CD4-positive, alpha-beta T cell (primary cell): ENCODE measurements around the gene FAM3D. TPM values are rescaled to one million over a fixed set of nuclear protein-coding genes. Genes with fewer than 3 reads are reported as not detected.

ENCODE experiments used
- ATAC-seq: fragments of 200-7000 bp; cut with Tn5 transposase; one replicate; pipeline ENCODE4 v1.10.0; 2022; ENCODE audit warnings: mild to moderate bottlenecking; ENCODE audit not compliant: poor library complexity
- CTCF ChIA-PET: fragments of 350-600 bp; sonication (Branson Sonifier 250); formaldehyde crosslinking; loops from one replicate; lab custom pipeline; 2021; ENCODE audit warnings: antibody characterized with exemption, inconsistent platforms; lab: Charles Lee
- POLR2A ChIA-PET: fragments of 350-600 bp; sonication (Branson Sonifier 250); formaldehyde crosslinking; loops from one replicate; lab custom pipeline; 2021; ENCODE audit warnings: antibody characterized with exemption, inconsistent platforms; lab: Charles Lee
- DNase-seq, 14 experiments: peaks; one replicate each; pipeline ENCODE4 v3.0.0-alpha.2; 2013 to 2020; ENCODE audit warnings: mixed read lengths in 2 of 14
- H3K27ac ChIP-seq, 2 donors: one replicate each; pipeline versions ENCODE4 v1.5.1 to v1.7.0; 2013; ENCODE audit warnings: low read length in 2 of 2, low read depth in 1 of 2, mild to moderate bottlenecking in 1 of 2
- H3K27me3 ChIP-seq, 2 experiments: 1 replicate in 1 of 2; 2 replicates in 1 of 2; pipeline versions ENCODE4 v1.6.1 to v1.7.0; 2013; ENCODE audit warnings: low read length in 2 of 2, control low read depth in 1 of 2, mild to moderate bottlenecking in 1 of 2, moderate library complexity in 1 of 2; ENCODE audit not compliant: insufficient read depth in 2 of 2, control insufficient read depth in 1 of 2
- H3K36me3 ChIP-seq: one replicate; pipeline ENCODE4 v1.6.1; 2013; ENCODE audit warnings: low read length, control low read depth; ENCODE audit not compliant: insufficient read depth
- H3K4me1 ChIP-seq: one replicate; pipeline ENCODE4 v1.6.1; 2013; ENCODE audit warnings: low read length, control low read depth; ENCODE audit not compliant: insufficient read depth
- H3K4me3 ChIP-seq: one replicate; pipeline ENCODE4 v1.5.1; 2013; ENCODE audit warnings: mild to moderate bottlenecking, low read length, moderate library complexity
- H3K9me3 ChIP-seq, 2 experiments: 1 replicate in 1 of 2; 2 replicates in 1 of 2; pipeline versions ENCODE4 v1.6.1 to v1.7.0; 2013; ENCODE audit warnings: low read length in 2 of 2, mild to moderate bottlenecking in 2 of 2, control low read depth in 1 of 2, moderate library complexity in 1 of 2; ENCODE audit not compliant: control insufficient read depth in 1 of 2, insufficient read depth in 1 of 2
- H3K27ac Mint-ChIP-seq: one replicate; pipeline ENCODE4 v1.8.0; 2020; ENCODE audit warnings: mixed read lengths
- H3K27me3 Mint-ChIP-seq: one replicate; pipeline ENCODE4 v1.8.0; 2021; ENCODE audit warnings: mixed read lengths
- H3K36me3 Mint-ChIP-seq: one replicate; pipeline ENCODE4 v1.8.0; 2021; ENCODE audit warnings: low read depth, mixed read lengths
- H3K4me1 Mint-ChIP-seq: one replicate; pipeline ENCODE4 v1.8.0; 2021; ENCODE audit warnings: low read depth, mixed read lengths
- H3K4me3 Mint-ChIP-seq: one replicate; pipeline ENCODE4 v1.8.0; 2020; ENCODE audit warnings: mild to moderate bottlenecking, mixed read lengths
- H3K9me3 Mint-ChIP-seq: one replicate; pipeline ENCODE4 v1.8.0; 2020; ENCODE audit warnings: mixed read lengths
- intact Hi-C, 2 experiments: fragments of 100-400 bp; cut with DNase I in 1 of 2; cut with micrococcal nuclease in 1 of 2; formaldehyde crosslinking; loops; one replicate each; pipeline versions ENCODE4 v1.15.1 to v1.9.0; 2023 to 2025; cut with DNase I, micrococcal nuclease
- total RNA-seq, 174 experiments: library from RNA in 2 of 174; stranded (reverse) in 2 of 174; gene quantifications; one replicate each; pipeline ENCODE4 v1.2.3 and lab custom pipeline; 2021 to 2026
- TF ChIP-seq, protein P1 (sequence below): fragments of 200-600 bp; IDR thresholded peaks from one replicate; pipeline ENCODE4 v1.8.0; 2022; ENCODE audit warnings: antibody characterized with exemption, mild to moderate bottlenecking

The FAM3D gene
- total RNA-seq, 2 experiments from 2014 or later = not detected

DNA sequence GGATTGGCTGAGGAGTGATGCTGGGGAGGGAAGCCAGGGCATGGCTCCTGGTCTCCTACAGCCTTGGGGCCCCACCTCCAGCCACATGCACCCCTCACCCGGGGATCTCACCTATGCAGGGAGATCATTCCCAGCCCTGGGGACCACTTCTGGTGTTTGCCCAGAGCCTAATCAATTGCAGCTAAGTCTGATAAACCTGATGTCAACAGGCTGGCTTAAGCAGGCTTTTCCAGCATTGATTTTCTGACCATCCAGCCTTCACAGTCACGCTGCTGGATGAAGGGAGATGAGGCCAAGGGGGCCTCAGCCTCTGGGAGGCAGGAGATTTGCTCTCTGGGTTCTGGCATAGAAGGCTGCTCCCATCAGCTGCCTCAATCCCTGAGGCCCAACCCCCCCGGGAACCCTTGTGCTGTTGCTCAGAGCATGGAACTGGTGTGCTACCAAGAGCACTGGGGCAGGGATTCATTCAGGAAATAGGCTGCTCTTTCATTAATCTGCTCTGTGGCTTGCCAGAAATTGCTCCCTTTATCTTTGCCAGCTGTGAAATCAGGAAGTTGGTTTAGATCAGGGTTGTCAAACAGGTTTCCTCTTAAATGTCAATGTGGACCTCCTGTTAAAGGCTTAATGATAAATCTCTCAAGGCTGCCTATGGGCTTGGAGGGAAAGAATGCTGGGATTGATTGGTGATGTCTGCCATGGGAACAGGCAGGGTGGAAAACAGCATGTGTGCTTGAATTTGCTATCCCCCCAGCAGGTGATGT is 19.0 kb downstream of the FAM3D start:
- H3K4me3 Mint-ChIP-seq = no peak overlapping the region
- DNase-seq (no peak), ATAC-seq (no peak)
- no peak overlapping the region for H3K27ac Mint-ChIP-seq
- TF ChIP-seq, protein P1, sequence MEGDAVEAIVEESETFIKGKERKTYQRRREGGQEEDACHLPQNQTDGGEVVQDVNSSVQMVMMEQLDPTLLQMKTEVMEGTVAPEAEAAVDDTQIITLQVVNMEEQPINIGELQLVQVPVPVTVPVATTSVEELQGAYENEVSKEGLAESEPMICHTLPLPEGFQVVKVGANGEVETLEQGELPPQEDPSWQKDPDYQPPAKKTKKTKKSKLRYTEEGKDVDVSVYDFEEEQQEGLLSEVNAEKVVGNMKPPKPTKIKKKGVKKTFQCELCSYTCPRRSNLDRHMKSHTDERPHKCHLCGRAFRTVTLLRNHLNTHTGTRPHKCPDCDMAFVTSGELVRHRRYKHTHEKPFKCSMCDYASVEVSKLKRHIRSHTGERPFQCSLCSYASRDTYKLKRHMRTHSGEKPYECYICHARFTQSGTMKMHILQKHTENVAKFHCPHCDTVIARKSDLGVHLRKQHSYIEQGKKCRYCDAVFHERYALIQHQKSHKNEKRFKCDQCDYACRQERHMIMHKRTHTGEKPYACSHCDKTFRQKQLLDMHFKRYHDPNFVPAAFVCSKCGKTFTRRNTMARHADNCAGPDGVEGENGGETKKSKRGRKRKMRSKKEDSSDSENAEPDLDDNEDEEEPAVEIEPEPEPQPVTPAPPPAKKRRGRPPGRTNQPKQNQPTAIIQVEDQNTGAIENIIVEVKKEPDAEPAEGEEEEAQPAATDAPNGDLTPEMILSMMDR = no peak
- ChIA-PET CTCF (no interaction called here), POLR2A (no interaction called here)
- Histone ChIP-seq H3K36me3 (no peaks in the 10 kb centered on the region), H3K4me1 (no peaks in the 10 kb centered on the region), H3K9me3 (peaks cover 0 to 4% of the 10 kb centered on the region in 2 experiments), H3K4me3 (no peak overlapping the region), H3K27me3 (peaks cover 0 to 3% of the 10 kb centered on the region in 2 experiments), H3K27ac (no peak overlapping the region)
- H3K36me3 Mint-ChIP-seq = no peaks in the 10 kb centered on the region
- H3K9me3 Mint-ChIP-seq = no peaks in the 10 kb centered on the region
- intact Hi-C loops = no loop called here
- no peaks in the 10 kb centered on the region for H3K4me1 Mint-ChIP-seq
- H3K27me3 Mint-ChIP-seq = no peaks in the 10 kb centered on the region

DNA sequence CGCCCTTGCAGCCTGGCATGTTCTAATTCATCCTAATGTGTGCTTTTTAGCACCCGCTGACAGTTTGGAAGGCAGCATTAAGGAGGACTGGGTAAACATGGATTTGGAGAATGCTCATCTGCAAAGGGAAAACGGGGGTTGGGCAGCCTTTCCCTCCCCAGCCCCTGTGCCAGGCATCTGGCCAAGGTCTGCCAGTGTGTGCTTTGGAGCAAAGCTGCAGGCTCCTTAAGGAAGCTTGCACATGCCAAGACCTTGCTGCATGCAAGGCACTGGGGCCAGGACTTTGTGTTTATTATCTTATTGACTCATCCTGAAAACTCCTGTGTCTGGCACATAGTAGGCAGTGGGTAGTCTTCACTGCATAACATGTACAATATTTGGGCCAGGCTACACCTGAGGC is 20.1 kb downstream of the FAM3D start:
- H3K4me1 ChIP-seq = no peaks in the 10 kb centered on the region
- H3K4me1 Mint-ChIP-seq = no peaks in the 10 kb centered on the region
- CTCF ChIA-PET = no interaction called here

DNA sequence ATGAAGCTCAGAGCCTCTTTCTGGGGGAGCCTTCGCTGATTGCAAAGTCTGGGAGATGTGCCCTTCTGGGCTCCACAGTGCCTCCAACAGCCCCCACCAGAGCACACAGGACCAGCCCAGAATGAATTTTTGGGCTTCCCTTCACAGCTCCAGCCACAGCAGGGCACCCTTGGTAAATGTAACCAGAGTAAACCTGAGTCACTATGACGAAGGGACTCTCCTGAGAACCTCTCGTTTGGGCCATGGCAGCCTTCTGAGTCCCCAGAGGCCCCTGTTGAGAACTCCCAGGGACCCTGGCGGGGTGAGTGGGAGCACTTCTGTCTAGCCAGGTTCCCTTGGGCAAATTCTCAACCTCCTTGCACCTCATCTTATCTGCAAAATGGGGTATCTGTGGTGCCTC is 20.8 kb downstream of the FAM3D start:
- DNase-seq (no peak), ATAC-seq (no peak)
- no peak overlapping the region for H3K4me3 ChIP-seq
- TF ChIP-seq, protein P1 = no peak
- no peaks in the 10 kb centered on the region for H3K27me3 Mint-ChIP-seq
- H3K27ac ChIP-seq = no peak overlapping the region
- intact Hi-C loops = no loop called here
- H3K4me3 Mint-ChIP-seq = no peak overlapping the region
- H3K36me3 ChIP-seq = no peaks in the 10 kb centered on the region
- H3K4me1 Mint-ChIP-seq = no peaks in the 10 kb centered on the region
- no peak overlapping the region for H3K27ac Mint-ChIP-seq
- H3K9me3 Mint-ChIP-seq = no peaks in the 10 kb centered on the region
- no peaks in the 10 kb centered on the region for H3K36me3 Mint-ChIP-seq
- peaks cover under 1% of the 10 kb centered on the region for H3K4me1 ChIP-seq
- POLR2A ChIA-PET = no interaction called here
- peaks cover 0 to 4% of the 10 kb centered on the region in 2 experiments for H3K9me3 ChIP-seq
- H3K27me3 ChIP-seq = peaks cover 0 to 3% of the 10 kb centered on the region in 2 experiments
- CTCF ChIA-PET = no interaction called here

More for the DNA sequence above, 20.1 kb downstream of the FAM3D start:
- Histone ChIP-seq H3K27ac (no peak overlapping the region), H3K27me3 (peaks cover 0 to 3% of the 10 kb centered on the region in 2 experiments), H3K36me3 (no peaks in the 10 kb centered on the region), H3K4me3 (no peak overlapping the region), H3K9me3 (peaks cover 0 to 4% of the 10 kb centered on the region in 2 experiments)
- Mint-ChIP-seq H3K9me3 (no peaks in the 10 kb centered on the region), H3K36me3 (no peaks in the 10 kb centered on the region), H3K27me3 (no peaks in the 10 kb centered on the region), H3K27ac (no peak overlapping the region), H3K4me3 (no peak overlapping the region)
- DNase-seq (no peak), ATAC-seq (no peak)
- intact Hi-C loops = no loop called here
- TF ChIP-seq, protein P1 = no peak
- POLR2A ChIA-PET = no interaction called here
